Measurements from ENCODE around the gene KIRREL3. TPM values are rescaled to one million over a fixed set of nuclear protein-coding genes. Genes with fewer than 3 reads are reported as not detected.

The KIRREL3 gene
- total RNA-seq, 1 donor, result 0.45 TPM

DNA sequence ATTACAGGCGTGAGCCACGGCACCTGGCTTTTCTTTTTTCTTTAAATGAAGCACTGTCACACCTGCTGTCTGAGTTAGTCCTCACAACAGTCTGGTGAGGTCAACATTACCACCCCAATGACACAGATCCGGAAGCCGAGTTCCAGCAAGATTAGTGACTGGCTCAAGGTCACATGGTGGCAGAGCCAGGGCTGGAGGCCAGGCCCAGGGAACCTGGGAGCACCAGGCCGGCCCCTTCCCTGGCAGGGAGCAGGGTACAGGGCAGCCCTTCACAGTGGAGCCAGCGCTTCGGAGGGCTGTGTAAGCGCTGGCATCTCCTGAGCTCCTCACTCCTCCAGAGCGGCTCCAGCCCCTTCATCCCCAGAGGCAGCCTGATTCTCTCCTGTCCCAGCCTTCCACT, 526.4 kb downstream of the KIRREL3 start:
- no peak overlapping the region for H3K4me3 ChIP-seq (ENCODE audit: low read depth, low read length)
- DNase-seq (ENCODE audit: low read depth), result no peak
- TF ChIP-seq, protein P1, sequence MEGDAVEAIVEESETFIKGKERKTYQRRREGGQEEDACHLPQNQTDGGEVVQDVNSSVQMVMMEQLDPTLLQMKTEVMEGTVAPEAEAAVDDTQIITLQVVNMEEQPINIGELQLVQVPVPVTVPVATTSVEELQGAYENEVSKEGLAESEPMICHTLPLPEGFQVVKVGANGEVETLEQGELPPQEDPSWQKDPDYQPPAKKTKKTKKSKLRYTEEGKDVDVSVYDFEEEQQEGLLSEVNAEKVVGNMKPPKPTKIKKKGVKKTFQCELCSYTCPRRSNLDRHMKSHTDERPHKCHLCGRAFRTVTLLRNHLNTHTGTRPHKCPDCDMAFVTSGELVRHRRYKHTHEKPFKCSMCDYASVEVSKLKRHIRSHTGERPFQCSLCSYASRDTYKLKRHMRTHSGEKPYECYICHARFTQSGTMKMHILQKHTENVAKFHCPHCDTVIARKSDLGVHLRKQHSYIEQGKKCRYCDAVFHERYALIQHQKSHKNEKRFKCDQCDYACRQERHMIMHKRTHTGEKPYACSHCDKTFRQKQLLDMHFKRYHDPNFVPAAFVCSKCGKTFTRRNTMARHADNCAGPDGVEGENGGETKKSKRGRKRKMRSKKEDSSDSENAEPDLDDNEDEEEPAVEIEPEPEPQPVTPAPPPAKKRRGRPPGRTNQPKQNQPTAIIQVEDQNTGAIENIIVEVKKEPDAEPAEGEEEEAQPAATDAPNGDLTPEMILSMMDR (IDR thresholded peaks at IDR 0.05; ENCODE audit: insufficient read depth, low read length), result no peak

DNA sequence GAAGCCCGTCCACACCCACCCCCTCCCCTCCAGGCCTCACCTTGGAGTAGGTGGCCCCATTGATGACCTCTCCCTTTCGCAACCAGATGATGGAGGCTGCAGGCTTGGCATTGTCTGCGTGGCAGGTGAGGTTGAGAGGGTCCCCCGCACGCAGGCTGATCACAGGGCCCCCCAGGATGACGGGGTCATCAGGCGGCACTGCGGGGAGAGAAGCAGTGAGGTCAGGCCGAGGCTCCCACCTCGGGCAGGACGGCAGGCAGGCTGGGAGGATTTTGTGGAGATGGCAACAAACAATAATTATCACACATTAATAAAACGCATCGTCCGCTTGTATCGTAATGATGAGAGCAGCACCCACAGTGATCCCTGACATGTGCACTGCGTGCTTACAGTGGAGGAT, 527.3 kb downstream of the KIRREL3 start:
- DNase-seq (ENCODE audit: low read depth), result no peak
- TF ChIP-seq, protein P1 (IDR thresholded peaks at IDR 0.05; ENCODE audit: insufficient read depth, low read length), result no peak
- H3K4me3 ChIP-seq (ENCODE audit: low read depth, low read length), result no peak overlapping the region

DNA sequence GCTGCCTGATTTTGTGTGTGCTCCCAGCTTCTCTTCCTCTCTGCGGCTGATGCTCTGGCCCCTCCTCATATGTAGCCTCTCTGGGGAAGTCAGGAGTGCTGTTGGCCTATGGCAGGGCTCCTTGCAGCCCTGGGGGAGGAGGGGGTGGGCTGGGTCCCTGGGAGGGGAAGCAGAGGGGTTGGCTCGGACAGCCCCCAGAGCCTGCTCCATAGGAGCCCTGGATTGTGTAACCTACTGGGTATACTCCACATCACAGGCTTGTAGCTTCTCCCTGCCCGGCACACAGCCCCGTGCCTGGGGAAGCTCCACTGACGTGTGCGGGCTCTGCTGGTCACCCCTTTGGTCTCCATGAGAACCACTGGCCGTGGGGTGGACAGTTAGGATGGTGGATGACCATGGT, 531.3 kb downstream of the KIRREL3 start:
- no peak for DNase-seq (ENCODE audit: low read depth)

DNA sequence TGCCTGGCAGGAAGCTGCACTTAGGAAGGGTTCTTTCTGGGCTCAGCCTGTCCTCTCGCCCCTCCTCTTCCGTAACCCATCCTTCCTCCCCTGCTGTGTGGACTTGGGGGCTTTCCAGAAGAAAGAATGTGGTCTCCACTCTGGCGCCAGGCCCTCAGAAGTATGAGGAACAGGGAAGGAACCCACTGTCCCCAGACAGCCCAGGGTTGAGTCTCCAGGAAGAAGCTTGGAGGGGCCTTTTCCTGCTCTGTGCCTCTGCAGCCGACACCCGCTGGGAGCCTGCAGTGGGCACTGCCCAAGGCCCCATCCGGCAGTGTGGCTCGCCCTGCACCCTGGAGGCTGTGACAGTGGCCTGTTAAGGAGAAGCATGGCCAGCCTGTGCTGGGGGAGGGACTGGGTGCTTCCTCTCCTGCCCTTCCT, 532.5 kb downstream of the KIRREL3 start:
- H3K4me3 ChIP-seq (ENCODE audit: low read depth, low read length), result no peak overlapping the region
- no peak for DNase-seq (ENCODE audit: low read depth)
- TF ChIP-seq, protein P1 (IDR thresholded peaks at IDR 0.05; ENCODE audit: insufficient read depth, low read length), result no peak

More for the DNA sequence above, 531.3 kb downstream of the KIRREL3 start:
- H3K4me3 ChIP-seq (ENCODE audit: low read depth, low read length), result no peak overlapping the region
- TF ChIP-seq, protein P1 (IDR thresholded peaks at IDR 0.05; ENCODE audit: insufficient read depth, low read length), result no peak

DNA sequence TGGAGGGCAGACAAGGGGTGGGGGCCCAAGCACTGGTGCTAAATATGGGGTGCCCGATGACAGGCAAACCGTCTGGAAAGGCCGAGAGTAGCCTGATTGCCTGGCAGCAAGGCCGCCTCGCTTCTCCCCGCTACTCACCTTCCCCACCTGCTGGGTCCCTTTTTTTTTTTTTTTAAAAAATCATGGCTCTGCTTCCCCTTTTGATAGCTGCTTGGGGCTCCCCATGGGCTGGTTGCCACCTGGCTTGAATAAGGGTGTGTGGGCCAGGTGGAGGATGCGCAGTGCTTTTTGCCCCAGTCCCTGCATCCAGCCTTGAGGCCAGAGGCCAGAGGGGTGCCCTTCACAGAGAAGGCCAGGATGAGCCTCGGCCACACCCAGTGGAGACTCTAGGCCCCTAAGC, 533.1 kb downstream of the KIRREL3 start:
- no peak for DNase-seq (ENCODE audit: low read depth)
- H3K4me3 ChIP-seq (ENCODE audit: low read depth, low read length), result no peak overlapping the region
- TF ChIP-seq, protein P1 (IDR thresholded peaks at IDR 0.05; ENCODE audit: insufficient read depth, low read length), result no peak

DNA sequence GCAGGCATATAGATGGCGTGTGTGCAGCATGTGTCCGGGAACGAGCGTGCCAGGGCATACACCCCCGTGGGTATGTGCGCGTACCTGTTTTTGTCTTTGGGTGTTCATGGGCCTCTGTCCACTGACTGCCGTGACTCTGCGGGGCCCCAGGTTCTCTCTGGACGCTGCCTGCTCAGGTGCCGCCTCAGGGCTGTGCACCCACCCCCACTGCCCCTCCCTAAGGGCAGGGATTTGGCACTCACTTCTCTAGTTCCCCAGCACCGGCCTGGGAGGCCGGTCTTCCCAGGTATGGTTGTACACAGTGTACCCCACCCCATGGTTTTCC, 533.6 kb downstream of the KIRREL3 start:
- TF ChIP-seq, protein P1 (IDR thresholded peaks at IDR 0.05; ENCODE audit: insufficient read depth, low read length), result no peak
- H3K4me3 ChIP-seq (ENCODE audit: low read depth, low read length), result no peak overlapping the region
- no peak for DNase-seq (ENCODE audit: low read depth)

DNA sequence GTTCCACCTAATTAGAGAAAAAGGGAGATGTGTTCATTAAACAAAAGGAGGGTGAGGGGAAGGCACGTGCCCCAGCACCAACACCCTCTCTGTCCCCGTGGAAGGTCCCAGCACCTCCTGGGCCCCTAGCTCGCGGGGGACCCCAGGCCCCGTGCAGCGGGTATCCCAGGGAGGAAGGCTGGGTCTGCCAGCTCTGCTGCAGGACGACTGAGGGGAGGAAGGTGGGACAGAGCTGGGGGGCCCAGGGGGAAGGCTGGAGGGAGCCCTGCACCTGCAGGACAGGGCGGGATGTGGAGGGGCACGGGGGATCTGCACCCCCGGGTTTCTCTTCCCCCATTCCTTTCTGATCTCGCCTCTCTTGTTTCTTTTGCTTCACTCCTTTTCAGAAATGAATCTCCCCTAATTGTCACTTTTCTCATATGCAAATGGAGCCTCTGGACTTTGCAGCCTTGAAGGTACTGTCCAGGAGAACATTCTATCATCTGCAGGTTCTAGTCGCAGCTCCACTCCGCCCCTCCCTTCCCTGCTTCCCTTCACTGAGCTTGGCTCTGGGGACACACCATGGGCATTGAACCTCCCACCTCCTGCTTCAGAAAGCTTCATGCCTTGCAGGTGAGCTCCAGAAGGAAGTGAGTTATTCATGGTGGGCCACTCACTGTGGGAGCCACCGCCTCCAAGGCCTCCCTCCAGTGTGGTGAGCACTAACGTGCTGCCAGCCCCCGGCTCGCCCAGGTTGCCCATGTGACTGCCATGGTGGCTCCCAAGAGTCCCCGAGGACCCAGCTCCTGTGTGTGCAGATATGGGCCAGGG, 534.1 kb downstream of the KIRREL3 start:
- DNase-seq (ENCODE audit: low read depth), result no peak
- H3K4me3 ChIP-seq (ENCODE audit: low read depth, low read length), result no peak overlapping the region
- TF ChIP-seq, protein P1 (IDR thresholded peaks at IDR 0.05; ENCODE audit: insufficient read depth, low read length), result no peak
